HG02763 (cell line): ENCODE measurements around the gene PLAC9.

ENCODE experiments used
- ATAC-seq: cut with Tn5 transposase; IDR thresholded peaks from one replicate; pipeline ENCODE4 v1.9.1; 2021; ENCODE audit warnings: mild to moderate bottlenecking, moderate library complexity; ENCODE audit not compliant: unreplicated experiment

Gene PLAC9

DNA sequence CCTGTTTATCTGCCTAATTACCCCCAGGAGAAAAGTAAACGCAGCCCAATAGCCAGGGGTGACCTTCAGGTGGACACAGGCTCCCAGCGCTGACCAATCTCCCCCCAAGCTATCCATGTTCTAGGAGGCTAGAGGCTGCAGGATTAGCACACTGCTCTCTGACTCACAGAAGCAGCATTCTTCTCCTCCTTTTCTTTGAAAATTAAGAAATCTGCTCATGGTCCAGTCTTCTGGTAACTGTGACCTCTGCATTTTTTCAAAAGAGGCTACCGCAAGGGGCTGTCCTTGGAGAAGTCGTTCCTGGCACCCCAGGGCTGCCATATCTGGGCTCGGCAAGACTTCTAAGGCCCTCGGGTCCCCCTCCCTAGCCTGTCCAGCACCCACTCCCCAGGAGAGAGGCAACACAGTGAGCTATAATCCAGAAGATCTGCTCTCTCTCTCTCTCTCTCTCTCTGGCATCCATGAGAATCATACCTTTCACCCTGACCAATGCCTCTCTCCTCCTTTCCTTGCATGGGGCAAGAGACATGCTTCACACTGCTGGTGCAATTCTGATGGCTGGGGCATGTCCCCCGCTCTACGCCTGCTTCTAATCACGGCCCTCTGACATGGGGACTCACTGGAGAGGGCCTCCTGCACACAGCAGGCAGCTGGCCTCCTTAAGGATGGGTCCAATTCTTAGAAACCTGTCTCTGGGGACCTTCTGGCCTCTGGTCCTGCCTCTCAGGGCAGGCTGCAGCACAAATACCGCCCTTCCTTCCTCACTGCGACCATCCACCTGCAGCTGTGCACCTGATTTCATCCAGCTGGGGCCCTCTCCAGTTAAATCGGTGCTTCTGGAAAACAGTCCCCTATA lies 45.5 kb downstream of the PLAC9 start:
- no peak for ATAC-seq

DNA sequence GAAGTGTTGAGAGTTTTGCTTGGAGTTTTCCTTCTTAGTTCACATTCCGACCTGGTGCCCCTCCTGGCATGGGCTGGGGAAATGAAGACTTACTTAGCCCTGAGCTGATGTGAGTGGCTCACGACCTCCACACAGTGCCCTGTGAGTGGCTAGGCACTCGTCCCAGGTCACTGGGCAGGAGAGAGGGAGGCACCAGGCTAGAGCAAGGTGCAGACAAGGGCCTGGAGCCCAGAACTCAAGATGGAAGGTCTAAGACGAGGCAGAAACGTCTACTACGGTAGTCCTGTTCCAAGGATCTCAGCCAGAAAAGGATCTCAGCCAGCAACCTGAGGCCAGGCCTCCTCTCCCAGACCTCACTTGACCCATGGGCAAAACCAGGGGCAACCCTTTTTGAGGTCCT lies 50.5 kb downstream of the PLAC9 start:
- no peak for ATAC-seq

DNA sequence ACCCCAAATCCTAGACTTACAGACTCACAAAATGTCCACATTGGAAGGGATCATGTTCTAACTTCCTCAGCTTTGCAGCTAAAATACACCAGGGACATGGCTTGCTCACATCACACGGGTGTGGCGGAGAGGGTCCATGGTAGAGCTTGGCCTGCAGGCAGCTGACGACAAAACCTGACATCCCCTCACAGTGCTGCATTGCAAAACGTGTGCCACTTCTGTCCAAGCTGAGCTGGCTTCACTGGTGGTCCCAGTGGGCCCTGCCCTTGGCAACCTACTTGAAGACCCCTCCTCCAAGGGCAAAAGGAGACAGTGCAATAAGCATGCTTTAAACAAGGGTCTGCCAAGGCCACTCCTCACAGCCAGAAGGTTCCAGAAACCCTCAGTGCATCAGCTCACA lies 50.9 kb downstream of the PLAC9 start:
- no peak for ATAC-seq

DNA sequence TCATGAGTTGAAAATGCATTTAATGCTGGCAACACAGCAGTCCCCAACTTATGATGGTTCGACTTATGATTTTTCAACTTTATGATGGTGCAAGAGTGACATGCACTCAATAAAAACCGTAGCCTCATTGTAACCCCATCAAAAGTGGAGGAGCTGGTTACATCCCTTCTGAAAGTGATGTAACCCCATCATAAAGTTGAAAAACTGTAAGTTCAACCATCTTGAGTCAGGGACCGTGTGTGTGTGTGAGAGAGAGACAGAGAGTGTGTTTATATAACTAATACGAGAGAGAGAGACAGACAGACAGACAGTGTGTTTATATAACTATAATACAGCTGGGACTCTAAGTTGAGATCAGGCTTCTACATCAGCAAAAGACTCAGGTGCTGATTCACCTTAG lies 51.8 kb downstream of the PLAC9 start:
- ATAC-seq: no peak

DNA sequence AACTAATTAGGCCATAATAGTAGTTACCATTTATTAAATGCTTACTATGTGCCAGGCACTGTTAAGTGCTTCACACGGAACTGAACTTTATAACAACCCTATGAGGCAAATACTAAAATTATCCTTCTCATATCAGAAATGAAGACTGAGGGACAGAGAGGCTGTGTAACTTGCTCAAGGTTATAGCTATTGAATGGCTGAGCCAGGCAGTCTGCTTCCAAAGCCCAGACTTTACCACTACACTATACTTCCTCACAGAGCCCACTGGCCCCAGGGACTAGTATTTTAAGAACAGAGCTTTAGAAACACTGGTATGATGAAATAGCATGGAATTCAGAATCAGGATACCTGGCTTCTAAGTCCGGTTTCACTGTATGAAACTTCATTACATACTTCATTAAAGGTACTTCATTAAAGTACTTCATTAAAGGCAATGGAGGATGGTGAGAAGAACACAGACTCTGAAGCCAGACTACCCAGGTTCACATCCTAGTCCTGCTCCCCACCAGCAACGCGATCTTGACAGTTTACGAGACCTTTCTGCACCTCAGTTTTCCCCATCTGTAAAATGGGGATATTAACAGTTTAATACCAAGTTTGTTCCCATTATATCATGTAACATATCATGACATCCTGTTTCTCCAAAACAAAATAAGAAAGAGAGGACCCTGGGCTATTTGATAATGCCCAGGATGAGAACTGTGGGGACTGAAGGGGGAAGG lies 53.2 kb downstream of the PLAC9 start:
- ATAC-seq: no peak

DNA sequence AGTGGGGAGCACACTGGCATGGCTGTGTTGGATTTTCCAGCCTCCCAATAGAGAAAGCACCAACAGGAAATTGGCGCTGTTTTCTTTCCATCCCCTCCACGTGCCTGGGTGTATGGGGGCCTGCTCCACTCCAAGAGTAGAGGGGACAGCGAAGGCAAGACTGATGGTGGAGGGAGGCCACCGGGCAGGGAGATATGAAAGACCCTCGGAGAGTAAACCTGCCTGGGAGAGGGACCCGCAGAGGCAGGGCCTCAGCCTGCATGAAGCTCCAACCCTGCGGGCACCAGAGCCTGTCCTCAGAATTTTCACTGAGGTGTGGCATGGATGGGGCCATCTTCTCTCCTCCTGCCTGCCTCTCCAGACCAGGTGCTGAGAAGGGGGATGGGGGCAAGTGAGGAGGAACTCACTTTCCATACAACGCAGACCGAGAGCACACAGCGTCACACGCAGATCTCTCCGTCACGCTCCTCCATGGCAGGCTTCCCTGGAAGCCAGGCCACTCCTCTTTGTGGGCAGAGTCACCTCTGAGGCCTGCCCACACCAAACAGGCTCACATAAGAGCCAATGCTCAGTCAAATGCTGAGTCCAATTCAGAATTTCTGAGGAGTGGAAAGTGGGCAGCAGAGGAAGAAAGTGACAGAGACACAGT lies 54.0 kb downstream of the PLAC9 start:
- ATAC-seq: no peak

DNA sequence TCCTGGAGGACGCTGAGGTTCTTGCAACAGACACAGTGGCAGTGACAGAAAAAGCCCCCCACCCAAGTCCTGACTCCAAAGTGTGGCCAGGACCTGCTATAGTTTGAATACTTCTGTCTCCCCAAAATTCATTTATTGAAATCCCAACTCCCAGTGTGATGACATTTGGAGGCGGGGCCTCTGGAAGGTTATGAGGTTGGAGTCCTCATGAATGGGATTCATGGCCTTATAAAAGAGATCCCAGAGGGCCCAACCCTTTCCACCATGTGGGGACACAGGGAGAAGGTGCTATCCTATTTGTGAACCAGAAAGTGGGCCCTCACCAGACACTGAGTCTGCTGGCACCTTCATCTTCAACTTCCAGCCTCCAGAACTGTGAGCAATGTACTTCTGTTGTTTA lies 54.5 kb downstream of the PLAC9 start:
- no peak for ATAC-seq

DNA sequence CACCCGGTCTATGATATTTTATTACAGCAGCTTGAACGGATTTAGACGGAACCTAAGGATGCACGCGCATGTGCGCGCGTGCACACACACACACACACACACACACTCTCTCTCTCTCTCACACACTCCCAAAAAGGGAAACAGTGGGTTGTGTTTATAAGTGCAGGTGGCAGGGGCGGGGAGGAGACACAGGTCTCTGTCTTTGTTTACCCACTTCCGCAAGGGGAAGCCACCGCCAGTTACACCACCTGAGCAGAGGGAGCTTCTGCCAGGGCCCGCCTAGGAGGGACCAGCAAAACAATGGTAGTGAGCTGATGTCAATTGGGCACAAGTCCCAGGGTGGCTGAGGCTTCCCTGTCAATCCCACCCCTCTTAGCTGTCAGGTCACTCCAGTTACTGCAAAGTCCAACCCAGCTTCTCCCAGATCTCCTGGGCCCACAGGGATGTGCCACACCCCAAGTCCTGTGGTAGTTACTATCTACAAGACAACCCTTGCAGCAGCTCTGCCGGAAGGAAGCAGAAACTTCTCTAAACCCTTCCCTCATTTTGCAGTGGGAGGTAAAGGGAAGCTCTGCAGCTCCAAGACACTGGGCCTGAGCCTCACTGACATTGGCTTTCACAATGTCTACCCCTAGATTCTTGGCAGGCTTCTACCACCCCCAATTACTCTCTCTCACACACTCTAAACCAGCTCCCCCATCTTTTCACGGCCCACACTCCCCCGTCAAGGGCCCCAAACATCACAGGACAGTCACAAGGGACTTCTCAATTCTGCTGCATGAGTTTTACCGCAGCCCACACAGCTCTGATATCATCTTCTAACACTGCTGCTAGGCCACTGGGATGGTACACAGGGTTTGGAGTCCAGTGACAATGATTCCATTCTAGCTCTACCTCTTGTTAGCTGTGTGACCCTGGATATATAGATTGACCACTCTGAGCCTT lies 55.2 kb downstream of the PLAC9 start:
- ATAC-seq: peak; percentile 91

DNA sequence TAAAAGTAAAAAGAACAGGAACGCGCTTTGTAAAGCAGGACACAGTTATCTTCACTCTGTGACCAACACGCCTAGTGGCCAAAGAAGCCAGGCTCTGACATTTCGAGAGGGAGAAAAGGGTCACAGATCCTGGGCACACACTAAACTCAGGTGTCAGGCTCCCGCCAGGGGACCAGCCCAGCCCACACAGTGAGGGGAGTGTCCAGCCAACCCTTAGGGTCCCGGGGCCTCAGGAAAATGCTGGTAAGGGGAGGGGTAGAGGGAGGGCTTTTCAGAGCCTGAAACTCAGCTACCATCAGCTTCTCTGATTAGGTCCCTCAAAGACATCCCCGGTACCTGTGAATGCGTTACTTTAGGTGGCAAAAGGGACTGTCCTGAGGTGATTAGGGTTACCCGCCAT lies 56.2 kb downstream of the PLAC9 start:
- no peak for ATAC-seq

DNA sequence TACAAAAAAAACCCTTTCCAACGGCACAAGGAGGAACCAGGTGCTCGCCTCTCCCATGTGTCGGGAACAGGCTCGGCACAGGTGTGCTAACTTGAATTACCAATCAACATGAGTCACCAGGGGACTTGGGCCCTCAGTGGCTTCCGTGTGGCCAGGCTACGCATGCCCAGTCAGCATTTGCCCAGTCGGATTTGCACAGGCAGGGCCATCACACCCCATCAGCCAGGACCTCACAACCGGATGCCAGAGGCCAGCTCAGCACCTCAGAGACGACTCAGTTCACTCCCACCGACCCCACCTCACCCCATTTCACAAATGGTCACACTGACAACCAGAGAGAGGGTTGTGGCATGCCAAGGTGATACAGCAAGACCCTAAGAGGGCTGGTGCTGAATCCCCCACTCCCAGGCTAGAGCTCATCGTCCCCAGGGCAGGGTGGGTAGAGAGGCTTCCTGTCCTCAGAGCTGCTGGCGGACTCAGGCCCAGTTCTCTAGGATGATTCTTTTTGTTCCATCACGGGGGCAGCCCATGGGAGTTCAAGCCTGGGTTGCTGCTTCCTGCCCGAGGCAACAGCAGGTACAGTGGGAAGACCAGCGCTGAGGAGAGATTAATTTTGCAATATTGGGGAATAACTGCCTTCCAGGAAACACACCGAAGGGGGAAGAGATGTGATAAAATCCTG lies 59.2 kb downstream of the PLAC9 start:
- no peak for ATAC-seq

DNA sequence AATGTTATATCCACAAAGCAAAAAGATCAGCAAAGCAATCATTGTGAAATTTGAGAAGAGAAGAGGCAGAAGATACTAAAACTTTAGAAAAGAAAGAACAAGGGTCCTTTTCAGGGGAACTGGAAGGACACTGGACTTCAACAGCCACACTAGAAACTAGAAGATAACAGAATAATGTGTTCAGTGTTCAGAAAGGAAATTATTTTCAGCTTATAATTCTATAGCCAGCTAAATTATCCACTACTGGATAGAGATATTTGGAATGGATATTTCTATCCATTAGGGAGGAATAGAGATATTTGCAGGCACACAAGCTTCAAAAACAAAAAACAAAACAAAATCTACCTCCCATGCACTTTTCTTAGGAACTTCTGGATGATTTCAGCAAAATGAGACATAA lies 60.0 kb downstream of the PLAC9 start:
- no peak for ATAC-seq

DNA sequence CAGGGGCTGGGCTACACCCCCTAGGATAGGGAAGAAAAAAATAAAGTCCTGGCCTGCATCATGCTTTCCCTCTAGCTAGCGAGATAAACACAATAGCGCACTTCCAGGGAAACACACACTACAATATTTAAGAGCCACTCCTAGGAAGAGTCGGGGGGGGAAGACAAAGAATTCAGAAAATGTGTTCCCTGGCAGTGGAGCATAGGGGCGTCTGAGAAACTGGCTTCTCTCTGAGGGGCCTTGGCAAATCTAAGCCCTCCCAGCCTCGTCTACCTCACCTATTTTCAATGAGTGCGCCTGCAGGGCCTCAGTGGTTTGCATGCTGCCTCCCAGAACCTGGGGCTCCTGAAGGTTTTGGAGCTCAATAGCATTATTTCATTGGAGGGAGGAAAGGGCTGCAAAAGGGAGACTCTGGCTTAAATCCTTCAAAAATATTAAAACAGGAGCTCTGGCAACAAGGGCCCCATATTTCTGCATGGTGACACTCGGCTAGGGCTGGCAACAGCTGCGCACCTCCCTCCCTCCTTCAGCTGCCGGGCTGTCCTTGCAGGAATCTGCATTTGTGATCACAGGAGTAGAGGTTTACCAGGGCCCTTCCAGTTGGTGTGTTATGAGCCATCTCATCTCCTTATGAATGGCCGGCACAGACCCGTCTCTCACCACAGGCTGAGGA lies 62.0 kb downstream of the PLAC9 start:
- no peak for ATAC-seq
